Common myeloid progenitor, CD34-positive (primary cell): Measurements from ENCODE around the gene ADGRG7.

Experiments used
- CTCF ChIA-PET: fragments of 350-600 bp; sonication (Branson Sonifier 250); formaldehyde crosslinking; loops from one replicate; lab custom pipeline; 2021; ENCODE audit warnings: antibody characterized with exemption; lab: Charles Lee
- POLR2A ChIA-PET: fragments of 350-600 bp; sonication (Branson Sonifier 250); formaldehyde crosslinking; loops from one replicate; lab custom pipeline; 2021; ENCODE audit warnings: antibody characterized with exemption; lab: Charles Lee
- DNase-seq, 3 donors: peaks; one replicate each; pipeline versions ENCODE4 v3.0.0 to v3.0.0-alpha.2; 2013
- H3K27ac ChIP-seq, 2 experiments: 1 replicate in 1 of 2; 2 replicates in 1 of 2; pipeline ENCODE4 v1.7.0; 2013; ENCODE audit warnings: inconsistent platforms in 2 of 2, low read length in 2 of 2, mild to moderate bottlenecking in 2 of 2, low read depth in 1 of 2, moderate library complexity in 1 of 2; ENCODE audit not compliant: severe bottlenecking in 2 of 2, insufficient read depth in 1 of 2, poor library complexity in 1 of 2
- H3K27me3 ChIP-seq, 5 experiments: replicated peaks in 2 of 5; 1 replicate in 3 of 5; 2 replicates in 2 of 5; pipeline versions ENCODE4 v1.6.1 to v1.7.0; 2013; ENCODE audit warnings: low read length in 4 of 5, mild to moderate bottlenecking in 2 of 5, moderate library complexity in 2 of 5, inconsistent platforms in 1 of 5; ENCODE audit not compliant: insufficient read depth in 5 of 5, control insufficient read depth in 4 of 5
- H3K36me3 ChIP-seq, 4 experiments: 1 replicate in 2 of 4; 2 replicates in 2 of 4; pipeline versions ENCODE4 v1.6.1 to v1.7.0; 2013; ENCODE audit warnings: low read length in 3 of 4, control low read depth in 1 of 4, mild to moderate bottlenecking in 1 of 4; ENCODE audit not compliant: control insufficient read depth in 4 of 4, insufficient read depth in 4 of 4
- H3K4me1 ChIP-seq, 4 experiments: 1 replicate in 3 of 4; 2 replicates in 1 of 4; pipeline versions ENCODE4 v1.6.1 to v1.7.1; 2013; ENCODE audit warnings: low read length in 3 of 4, mild to moderate bottlenecking in 3 of 4, control low read depth in 1 of 4, inconsistent platforms in 1 of 4, moderate library complexity in 1 of 4; ENCODE audit not compliant: control insufficient read depth in 4 of 4, insufficient read depth in 4 of 4; ENCODE audit errors: control extremely low read depth in 1 of 4
- H3K4me3 ChIP-seq, 7 experiments: 1 replicate in 4 of 7; 2 replicates in 3 of 7; pipeline versions ENCODE4 v1.5.1 to v1.7.0; 2013; ENCODE audit warnings: mild to moderate bottlenecking in 7 of 7, low read length in 6 of 7, moderate library complexity in 6 of 7, inconsistent platforms in 2 of 7, low read depth in 2 of 7, control low read depth in 1 of 7; ENCODE audit not compliant: insufficient read depth in 4 of 7, control insufficient read depth in 1 of 7; ENCODE audit errors: extremely low read depth in 1 of 7
- H3K9me3 ChIP-seq, 5 experiments: 1 replicate in 4 of 5; 2 replicates in 1 of 5; pipeline versions ENCODE4 v1.6.1 to v1.7.1; 2013; ENCODE audit warnings: low read length in 4 of 5, mild to moderate bottlenecking in 2 of 5, inconsistent platforms in 1 of 5, low read depth in 1 of 5, moderate library complexity in 1 of 5; ENCODE audit not compliant: control insufficient read depth in 4 of 5, insufficient read depth in 2 of 5; ENCODE audit errors: control extremely low read depth in 1 of 5
- WGBS: methylation state at CpG from one replicate; pipeline ENCODE4 v1.1.5; 2013; ENCODE audit not compliant: insufficient coverage; 5-methylcytosine and 5-hydroxymethylcytosine counted together

The ADGRG7 gene

GRCh38 chr3:100600181-100601042 lies 9.0 kb upstream of the ADGRG7 start:
- peak; percentile 11 to 71 (median 66) for DNase-seq
- Histone ChIP-seq H3K27ac (no peak overlapping the region), H3K36me3 (no peaks in the 10 kb centered on the region), H3K27me3 (no peaks in the 10 kb centered on the region), H3K4me3 (no peak overlapping the region), H3K9me3 (peaks cover 0 to 14% (median 0%) of the 10 kb centered on the region in 5 experiments), H3K4me1 (peaks cover 7 to 23% (median 19%) of the 10 kb centered on the region in 4 experiments)
- POLR2A ChIA-PET, result interaction anchor here (0.6 kb wide), 1 partner anchor 8 kb away, joined by 5 read pairs; no protein-coding TSS in a partner anchor
- CTCF ChIA-PET, result interaction anchor here (0.8 to 3.2 kb wide), 3 partner anchors 10 to 136 kb away, joined by 3 to 12 read pairs (median 4); no protein-coding TSS in a partner anchor
- 75% methylated on average over 9 of the region's 11 CpGs for WGBS

GRCh38 chr3:100602506-100603444 lies 6.6 kb upstream of the ADGRG7 start:
- peaks cover 0 to 14% (median 0%) of the 10 kb centered on the region in 5 experiments for H3K9me3 ChIP-seq
- no peaks in the 10 kb centered on the region for H3K36me3 ChIP-seq
- ChIA-PET CTCF (interaction anchor here (1.0 to 2.7 kb wide), 9 partner anchors 11 to 133 kb away, joined by 3 to 10 read pairs (median 3); no protein-coding TSS in a partner anchor), POLR2A (no interaction called here)
- H3K27ac ChIP-seq, result peak overlapping the region in 1 of 2 experiments; percentile 70
- 0% methylated on average over 3 of the region's 7 CpGs for WGBS
- DNase-seq, result peak in 2 of 3 donors; percentile 42 to 45
- peaks cover 7 to 23% (median 19%) of the 10 kb centered on the region in 4 experiments for H3K4me1 ChIP-seq
- peak overlapping the region in 5 of 7 experiments; percentile 11 to 70 (median 46) for H3K4me3 ChIP-seq
- no peaks in the 10 kb centered on the region for H3K27me3 ChIP-seq

GRCh38 chr3:100603469-100603868 lies 5.9 kb upstream of the ADGRG7 start:
- Histone ChIP-seq H3K4me3 (peak overlapping the region in 5 of 7 experiments; percentile 11 to 70 (median 46)), H3K27me3 (no peaks in the 10 kb centered on the region), H3K27ac (peak overlapping the region in 1 of 2 experiments; percentile 70), H3K4me1 (peaks cover 7 to 23% (median 19%) of the 10 kb centered on the region in 4 experiments), H3K9me3 (peaks cover 0 to 14% (median 0%) of the 10 kb centered on the region in 5 experiments), H3K36me3 (no peaks in the 10 kb centered on the region)
- 57% methylated on average over 4 of the region's 5 CpGs for WGBS
- POLR2A ChIA-PET, result no interaction called here
- CTCF ChIA-PET, result interaction anchor here (0.7 to 2.7 kb wide), 13 partner anchors 8 to 247 kb away, joined by 3 to 10 read pairs (median 3); no protein-coding TSS in a partner anchor
- DNase-seq, result peak; percentile 29 to 57 (median 46)

- peaks cover 0 to 7% (median 0%) of the 10 kb centered on the region in 5 experiments for H3K9me3 ChIP-seq
- H3K27me3 ChIP-seq, result no peaks in the 10 kb centered on the region
- POLR2A ChIA-PET, result no interaction called here
- DNase-seq, result no peak
- no peak overlapping the region for H3K27ac ChIP-seq
- CTCF ChIA-PET, result interaction anchor here (2.4 kb wide), 1 partner anchor 130 kb away, joined by 6 read pairs; no protein-coding TSS in a partner anchor
- no peak overlapping the region for H3K4me3 ChIP-seq
- no peaks in the 10 kb centered on the region for H3K36me3 ChIP-seq
- WGBS, result 94% methylated on average over 8 of the region's 8 CpGs
- H3K4me1 ChIP-seq, result peaks cover 7 to 30% (median 24%) of the 10 kb centered on the region in 4 experiments
Measured at GRCh38 chr3:100605358-100605757, 4.0 kb upstream of the ADGRG7 start.

GRCh38 chr3:100606894-100607512 lies 2.4 kb upstream of the ADGRG7 start:
- ChIA-PET CTCF (interaction anchor here (1.1 kb wide), 1 partner anchor 28 kb away, joined by 6 read pairs; no protein-coding TSS in a partner anchor), POLR2A (no interaction called here)
- no peak for DNase-seq
- no peak overlapping the region for H3K4me3 ChIP-seq
- H3K9me3 ChIP-seq, result no peaks in the 10 kb centered on the region
- no peaks in the 10 kb centered on the region for H3K27me3 ChIP-seq
- no peaks in the 10 kb centered on the region for H3K36me3 ChIP-seq
- H3K4me1 ChIP-seq, result peaks cover 7 to 28% (median 21%) of the 10 kb centered on the region in 4 experiments
- H3K27ac ChIP-seq, result no peak overlapping the region

- H3K4me3 ChIP-seq, result no peak overlapping the region
- peaks cover 0 to 14% (median 8%) of the 10 kb centered on the region in 4 experiments for H3K4me1 ChIP-seq
- CTCF ChIA-PET, result interaction anchor here (1.1 to 1.5 kb wide), 2 partner anchors 25 to 293 kb away, joined by 3 to 4 read pairs; no protein-coding TSS in a partner anchor
- no peak for DNase-seq
- no CpG with 5 or more reads among the region's 2 CpGs for WGBS
- H3K27me3 ChIP-seq, result no peaks in the 10 kb centered on the region
- no peak overlapping the region for H3K27ac ChIP-seq
- H3K36me3 ChIP-seq, result no peaks in the 10 kb centered on the region
- POLR2A ChIA-PET, result no interaction called here
- H3K9me3 ChIP-seq, result no peaks in the 10 kb centered on the region
Measured at GRCh38 chr3:100609963-100610362, 562 bp downstream of the ADGRG7 start.
